ENCODE measurements around the gene COX4I1.
"Not testable (repeated sequence)": the region's sequence is repeated elsewhere in the genome, so short reads cannot be mapped to it uniquely, and the experiment has no call there.

The COX4I1 gene

DNA sequence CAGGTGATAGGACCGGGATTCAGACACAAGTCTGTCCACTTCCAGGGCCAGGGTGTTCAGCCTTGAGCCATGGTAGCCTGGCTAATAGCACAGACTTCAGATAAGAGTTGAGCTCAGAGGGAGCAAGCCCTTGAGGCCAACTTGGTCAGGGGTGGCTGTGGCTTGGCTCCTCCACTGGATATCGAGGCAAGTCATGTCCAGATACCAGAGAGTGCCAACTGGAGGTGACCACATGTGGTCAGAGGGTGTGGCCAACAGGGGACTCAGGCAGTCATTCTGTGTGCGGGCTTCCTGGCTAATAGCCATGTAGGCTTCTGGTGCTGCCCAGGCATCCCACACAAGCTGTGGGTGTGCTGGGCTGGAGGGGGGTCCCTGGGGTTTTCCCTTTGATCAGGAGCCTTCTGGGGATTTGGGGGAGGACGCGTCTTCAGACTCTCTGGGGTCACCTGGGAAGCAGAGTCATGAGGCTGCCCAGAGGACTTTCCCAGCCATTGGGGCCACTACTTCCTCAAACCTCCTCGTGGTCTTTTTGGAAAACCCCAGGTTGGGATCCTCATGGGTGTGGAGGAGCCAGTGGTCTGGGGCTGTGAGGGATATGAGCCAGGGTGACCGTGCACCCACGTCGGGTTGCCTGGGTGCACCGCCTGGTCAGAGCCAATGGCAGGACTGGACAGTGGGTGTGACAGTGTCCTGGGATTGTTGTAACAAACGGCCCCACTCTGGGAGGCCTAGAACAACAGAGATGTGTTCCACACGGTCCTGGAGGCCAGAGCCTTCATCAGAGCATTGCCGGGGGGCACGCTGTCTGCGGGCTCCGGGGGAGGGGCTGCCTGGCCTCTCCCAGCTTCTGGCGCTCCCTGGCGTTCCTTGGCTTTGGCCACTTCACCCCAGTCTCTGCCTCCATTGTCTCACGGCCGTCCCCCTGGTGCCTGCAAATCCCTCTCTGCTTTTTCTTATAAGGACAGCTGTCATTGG, 25.0 kb downstream of the COX4I1 start:
- no peak for DNase-seq (ENCODE audit: low spot score)

DNA sequence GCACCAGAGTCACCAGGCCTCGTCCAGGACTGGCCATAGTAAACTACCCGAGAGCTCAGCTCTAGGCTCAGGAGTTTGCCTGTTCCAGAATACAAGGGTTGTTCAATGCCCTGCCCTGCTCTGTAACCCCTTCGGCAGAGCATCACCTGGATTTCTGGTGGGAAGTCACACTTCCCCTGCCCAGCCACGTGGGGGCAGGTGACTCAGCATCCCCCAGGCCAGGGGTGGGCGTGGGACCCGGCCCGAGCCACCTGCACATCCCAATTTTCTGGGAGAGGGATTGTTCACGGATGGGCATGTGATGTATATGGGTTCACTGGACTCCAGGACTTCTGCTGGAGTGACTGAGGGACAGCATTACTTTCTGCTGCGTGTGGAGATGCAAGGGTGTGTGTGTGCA, 25.8 kb downstream of the COX4I1 start:
- DNase-seq (ENCODE audit: low spot score), result no peak

DNA sequence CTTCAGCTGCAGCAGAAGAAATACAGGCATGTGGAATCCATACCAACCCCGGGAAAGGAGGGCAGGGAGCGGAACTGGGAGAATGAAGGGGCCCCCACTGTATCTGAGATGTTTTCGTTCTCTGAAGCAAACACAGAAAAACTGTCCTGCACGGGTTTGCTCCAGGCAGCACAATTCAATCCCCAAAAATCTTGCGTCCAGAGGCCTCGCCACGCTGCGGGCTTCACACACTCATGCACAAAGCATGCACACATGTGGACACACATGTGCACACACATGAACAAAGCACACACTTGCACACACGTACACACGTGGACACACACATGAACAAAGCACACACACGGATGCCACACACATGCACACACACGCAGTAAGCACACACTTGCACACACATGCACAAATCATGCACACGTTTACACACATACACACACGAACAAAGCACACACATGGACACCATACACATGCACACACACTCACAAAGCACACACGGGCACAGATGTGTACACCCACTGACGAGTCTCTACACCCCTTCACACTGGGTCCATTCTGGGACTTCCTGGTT, 27.3 kb downstream of the COX4I1 start:
- DNase-seq (ENCODE audit: low spot score), result no peak

DNA sequence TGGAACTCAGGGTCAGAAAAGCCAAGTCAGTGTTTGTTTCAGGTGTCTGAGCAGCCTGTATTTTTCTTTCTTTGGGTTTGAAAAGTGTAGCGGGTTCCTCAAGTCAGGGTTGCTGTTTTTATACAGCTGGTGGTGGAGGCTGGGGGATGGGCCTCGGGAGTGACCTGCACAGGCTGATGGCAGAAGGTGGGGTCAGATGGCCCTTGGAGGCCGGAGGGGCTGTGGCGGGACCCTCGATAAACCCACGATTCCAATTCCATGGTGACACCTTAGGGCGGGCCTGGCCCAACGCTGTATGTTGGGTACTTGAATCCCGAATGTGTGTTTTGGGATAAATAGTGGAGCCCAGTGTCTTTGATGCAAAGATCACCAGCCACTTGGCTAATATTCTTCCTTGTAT, 28.7 kb downstream of the COX4I1 start:
- no peak for DNase-seq (ENCODE audit: low spot score)

DNA sequence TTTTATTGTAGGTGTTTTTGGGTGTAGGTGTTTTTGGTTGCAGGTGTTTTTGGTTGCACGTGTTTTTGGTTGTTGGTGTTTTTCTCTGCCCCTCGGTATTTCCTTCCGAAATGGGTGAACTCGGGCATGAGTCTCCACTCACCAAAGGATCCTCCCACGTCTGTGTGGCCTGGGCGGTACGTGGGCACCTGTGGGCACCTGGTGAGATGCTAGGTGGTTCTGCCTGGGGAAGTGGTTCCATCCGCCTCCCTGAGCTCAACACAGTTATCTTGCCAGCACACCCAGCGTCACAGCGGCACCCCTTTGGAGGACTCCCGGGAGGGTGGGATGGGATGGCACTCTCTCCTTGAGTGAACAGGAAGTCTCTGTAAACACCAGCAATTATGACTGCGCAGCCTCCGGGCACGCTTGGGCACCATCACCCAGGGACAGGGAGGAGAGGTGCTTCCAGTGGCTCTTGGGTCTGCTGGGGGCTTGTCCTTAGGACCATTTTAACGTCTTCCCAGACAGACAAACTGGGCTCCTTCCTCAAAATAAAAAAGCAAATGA, 29.8 kb downstream of the COX4I1 start:
- DNase-seq (ENCODE audit: low spot score), result no peak

DNA sequence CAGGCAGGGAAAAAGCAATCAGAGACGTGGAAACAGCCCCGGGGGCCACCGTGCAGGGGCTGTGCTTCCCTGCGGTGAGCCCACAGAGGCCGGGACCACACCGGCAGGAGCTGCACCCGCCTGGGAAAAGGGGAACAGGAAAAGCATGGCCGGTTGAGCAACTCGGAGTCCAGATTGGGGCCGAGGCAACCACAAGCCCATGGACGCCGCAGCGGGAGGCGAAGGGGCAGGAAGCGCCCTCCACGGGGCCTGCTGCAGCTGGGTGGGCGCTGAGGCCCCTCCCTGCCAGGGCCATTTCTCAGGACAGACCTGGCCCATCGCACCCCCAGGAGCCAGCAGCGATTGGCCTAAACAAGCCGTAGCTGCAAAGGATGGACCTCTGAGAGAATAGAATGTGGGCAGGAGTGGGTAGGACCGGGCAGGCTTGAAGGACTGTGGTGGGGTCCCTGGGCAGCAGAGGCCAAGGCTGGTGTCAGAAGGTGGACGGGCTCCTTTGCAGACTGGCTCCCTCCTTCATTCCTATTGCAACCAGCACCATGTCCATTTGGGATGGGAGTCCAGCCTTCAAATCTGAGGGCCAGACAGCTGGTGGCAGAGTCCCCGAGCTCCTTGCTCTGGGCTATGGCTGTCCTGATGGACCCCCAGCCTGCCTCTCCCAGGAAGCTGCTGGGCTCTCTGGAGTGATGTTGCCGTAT, 30.4 kb downstream of the COX4I1 start:
- DNase-seq (ENCODE audit: low spot score), result no peak

DNA sequence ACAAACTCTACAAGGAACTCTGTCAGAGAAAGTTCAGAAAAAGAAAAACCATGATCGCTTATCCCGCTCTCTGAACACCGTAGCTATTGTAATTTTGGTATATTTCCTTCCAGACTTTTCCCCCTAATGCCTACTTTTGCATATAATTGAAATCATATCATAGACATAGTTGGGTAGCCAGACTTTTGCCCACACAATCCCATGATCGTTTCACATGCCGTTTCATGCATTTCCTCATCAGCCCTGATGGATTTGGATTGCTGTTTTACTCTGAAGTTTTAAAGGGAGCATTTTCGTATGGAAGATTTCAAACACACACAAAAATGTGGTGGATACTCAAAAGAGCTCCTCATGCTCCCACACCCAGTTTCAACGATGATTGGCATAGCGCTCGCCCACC, 31.3 kb downstream of the COX4I1 start:
- no peak for DNase-seq (ENCODE audit: low spot score)

DNA sequence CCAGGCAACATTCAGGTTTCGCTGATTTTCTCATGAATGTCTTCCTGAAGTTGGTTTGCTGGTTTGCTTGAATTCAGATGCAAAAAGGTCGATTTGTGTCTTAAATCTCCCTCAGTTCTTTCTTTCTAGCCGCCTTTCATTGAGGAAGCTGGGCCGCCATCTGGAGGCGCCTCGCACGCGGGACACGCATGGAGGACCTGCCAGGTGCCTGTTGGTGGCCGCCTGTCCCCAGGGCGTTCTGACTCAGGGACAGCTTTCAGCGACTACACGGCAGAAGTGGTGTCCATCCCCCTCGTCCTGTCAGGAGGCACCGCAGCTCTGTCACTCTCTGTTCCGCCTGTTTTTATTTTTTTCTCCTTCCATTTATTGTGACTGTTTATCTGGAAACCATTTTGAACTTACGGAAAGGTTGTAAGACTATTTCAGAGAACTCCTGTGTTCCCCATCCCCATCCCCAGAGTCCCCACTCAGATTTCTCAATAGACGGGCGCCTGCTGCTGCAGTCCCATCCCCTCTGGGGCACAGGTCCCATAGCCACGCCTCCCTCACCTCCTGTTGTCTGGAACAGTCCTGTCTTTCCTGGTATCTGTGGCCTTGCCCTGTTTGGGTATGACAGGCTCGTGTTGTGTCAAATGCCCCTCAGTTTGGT, 33.2 kb downstream of the COX4I1 start:
- no peak for DNase-seq (ENCODE audit: low spot score)

DNA sequence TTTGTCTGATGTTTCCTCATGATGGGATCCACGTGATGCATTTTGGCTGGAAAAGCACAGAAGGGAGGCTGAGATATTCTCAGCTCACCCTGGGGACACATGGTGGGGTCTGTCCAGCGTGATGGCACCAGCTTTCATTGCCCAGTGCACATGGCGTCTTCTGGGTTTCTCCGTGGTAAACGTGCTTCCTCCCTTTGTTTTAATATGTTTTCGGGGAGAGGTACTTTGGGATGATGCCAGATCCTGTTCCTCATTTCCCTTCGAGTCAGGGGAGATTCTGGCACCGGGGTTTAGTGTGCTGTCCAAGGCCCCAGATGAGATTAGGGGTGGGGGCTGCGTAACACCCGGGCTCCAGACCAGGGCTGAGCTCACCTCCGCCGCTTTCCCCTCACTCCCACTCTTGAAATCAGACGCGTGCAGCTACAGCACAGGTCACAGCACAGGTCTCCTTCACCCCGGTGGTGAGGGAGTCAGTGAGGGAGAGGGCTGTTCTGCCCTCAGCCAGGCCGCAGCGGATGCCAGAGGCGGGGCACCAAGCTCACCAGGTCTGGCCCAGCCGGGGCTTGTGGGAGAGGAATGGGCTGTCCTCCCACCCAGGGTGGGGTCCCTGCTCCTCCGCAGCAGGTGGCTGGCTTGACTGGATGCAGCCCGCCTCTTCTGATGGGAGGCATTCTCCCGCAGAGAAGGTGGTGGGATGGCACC, 33.9 kb downstream of the COX4I1 start:
- no peak for DNase-seq (ENCODE audit: low spot score)

DNA sequence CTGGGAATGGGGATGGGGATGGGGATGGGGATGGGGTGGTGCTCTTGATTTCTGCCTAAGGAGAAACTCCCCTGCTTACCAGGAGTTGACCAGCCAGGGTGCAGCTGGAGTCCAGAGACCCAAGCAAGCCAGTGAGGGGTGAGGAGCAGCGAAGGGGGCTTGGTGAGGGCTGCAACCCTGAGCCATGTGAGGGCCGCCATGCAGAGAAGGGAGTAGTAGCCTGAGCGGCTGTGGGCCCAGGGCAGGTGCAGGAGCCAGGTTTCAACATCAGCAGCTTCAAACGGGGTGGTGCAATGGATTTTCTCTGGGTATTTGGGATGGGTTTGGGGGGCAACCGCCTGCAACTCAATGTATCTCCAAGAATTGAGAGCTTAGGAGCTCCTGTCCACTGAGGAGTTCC, 35.2 kb downstream of the COX4I1 start:
- no peak for DNase-seq (ENCODE audit: low spot score)

DNA sequence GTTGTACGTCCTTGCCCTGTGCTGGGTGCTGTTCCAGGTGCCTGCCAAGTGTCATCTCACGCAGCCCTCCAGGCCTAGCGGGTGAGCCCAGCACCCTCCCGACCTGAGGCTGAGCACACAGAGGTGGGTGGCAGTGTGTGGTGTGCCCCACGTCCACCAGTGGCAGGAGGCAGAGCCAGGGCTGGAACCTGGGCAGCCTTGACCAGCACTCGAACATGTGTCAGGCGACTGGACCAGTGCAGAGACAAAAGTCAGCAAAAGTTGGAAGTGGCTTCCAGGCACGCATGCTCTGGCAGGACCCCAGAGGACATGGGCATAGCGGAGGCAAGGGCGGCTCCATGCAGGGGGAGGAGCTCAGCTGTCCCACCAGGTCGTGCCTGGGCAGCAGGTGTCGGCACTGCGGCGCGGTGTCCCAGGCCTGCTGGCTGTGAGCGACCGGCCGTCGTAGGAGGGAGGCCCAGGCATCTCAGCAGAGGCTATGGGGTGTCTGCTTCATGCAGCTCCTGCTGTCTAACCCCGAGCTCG, 35.8 kb downstream of the COX4I1 start:
- DNase-seq (ENCODE audit: low spot score), result no peak

DNA sequence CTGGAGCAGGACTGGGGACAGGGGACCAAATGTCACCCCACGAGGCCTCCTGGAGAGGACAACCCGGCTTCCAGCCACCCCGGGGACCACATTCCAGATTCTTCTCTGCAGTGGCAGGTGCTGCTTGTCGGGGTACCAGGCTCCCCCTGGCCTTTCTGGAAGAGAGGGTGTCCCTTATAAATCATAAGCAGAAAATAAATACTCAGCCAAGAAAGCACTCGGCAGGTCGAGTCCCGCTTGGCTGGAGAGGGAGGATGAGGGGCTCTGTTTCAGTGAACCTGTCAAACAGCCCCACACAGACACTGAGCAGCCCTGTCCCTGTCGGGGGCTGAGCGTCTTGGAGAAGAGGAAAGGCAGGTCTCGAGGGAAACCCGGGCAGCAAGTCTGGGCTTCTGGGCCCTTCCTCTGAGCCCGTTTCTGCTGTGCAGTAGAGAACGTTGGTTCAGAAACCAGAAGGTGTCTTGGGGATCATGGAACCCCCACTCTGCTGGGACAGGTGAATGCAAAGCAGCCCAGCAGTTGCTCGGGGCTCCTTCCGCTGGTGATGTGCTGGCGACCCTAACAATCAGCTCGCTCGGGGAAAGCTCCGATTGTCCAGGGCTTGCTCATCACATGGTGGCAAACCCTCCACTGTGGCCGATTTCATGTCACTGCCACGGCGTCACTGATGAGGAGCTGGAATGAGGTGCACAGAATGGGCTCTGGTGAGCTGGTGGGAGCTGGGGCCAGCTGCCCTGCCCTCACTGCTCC, 36.6 kb downstream of the COX4I1 start:
- DNase-seq (ENCODE audit: low spot score), result no peak

DNA sequence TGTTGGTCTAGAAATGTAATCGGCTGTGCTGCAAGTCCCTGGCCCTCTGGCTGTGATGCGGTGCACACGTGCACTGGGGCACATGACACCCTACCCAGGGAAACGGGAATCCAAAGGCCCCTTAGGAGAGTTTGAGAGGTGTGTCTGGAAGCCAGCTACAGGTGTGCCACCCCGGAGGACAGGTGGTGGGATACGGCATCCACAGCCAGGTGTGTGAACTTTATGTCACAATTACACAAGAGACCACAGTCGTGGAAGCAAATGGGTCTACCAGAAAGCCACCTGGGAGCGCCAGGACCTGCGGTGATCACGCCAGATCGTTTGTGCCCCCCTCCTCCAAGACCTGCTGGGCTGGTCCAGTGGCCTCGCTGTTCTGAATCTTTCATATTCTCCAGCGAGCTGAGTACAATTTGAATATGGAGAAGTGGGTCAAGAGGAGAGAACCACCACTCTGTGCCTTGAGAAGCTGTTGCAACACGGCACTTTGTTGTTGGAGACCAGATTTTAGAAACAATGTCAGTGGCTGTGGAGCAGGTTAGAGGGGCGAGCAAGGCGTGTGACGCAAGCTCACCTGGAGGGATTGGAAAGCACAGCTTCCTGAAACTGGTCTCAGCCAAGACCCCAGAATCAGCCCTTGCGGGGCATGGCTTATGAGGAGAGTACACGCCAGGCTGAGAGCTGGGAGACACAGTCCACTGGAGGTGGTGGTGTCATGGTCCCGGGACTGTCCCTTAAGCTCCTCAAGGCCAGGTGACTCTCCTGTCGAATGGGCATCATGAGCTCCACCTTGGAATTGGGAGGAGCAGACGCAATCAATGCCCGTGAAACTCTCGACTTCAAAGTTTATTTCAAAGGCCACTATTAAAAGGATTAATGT, 37.4 kb downstream of the COX4I1 start:
- DNase-seq (ENCODE audit: low spot score), result no peak

DNA sequence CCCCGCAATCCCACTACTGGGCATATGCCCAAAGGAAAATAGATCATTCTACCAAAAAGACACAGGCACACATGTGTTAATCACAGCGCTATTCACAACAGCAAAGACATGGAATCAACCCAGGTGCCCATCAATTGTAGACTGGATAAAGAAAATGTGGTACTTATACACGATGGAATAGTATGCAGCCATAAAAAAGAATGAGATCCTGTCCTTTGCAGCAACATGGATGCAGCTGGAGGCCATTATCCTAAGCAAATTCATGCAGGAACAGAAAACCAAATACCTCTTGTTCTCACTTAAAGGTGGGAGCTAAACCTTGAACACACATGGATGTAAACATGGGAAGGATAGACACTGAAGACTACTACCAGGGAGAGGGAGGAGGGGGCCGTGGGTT, 38.2 kb downstream of the COX4I1 start:
- DNase-seq (ENCODE audit: low spot score), result not testable (repeated sequence)

DNA sequence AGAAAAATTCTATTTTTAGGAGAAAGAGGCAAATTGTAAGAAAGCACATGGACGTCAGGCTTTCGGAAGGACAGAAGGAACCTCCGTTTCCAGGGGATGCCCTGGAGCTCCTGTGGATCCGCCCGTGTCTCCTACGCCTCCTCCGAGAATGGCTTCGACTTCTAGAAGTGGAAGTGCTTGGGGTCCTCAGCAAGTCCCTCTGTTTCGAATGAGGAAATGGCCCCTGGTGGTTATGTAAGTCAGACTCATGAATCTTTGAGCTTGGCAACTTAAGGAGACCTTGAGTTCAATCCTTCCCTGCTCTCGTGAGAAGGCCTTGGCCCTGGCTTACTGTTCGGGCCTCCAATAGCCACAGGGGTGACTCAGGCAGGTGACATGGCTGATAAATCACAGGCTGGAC, 38.9 kb downstream of the COX4I1 start:
- no peak for DNase-seq (ENCODE audit: low spot score)

DNA sequence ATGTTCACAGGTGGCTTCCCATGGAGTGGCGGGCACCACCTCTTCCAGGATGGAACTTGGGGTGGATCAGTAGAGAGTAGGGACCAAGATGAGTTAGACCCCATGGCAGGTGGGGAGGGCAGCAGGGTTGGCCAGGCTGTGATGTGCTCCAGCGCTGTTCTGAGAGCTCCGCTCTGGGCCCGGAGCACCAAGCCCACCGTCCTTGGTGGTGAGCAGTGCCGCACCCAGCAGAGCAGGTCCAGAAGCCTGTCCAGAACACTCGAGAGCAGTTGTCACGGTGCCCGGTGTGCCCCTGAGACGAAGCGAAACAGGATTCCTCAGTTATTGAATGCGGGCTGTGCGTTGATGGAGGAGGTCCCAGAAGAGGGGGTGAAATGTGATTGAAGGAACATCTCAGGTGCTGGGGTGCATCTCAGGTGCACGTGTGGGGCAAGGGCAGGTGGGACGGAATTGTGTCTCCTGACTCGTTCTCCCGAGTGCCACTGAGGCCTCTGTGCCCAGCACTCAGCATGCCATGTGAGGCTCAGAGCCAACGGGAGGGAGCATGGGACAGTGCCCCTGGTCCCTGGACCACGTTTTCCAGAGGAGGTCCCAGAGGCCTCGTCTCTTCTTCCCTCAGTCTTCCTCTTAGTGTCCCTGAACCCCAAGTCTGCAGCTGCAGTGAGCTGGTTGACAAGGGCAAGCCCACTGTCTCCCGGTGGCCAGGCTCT, 39.5 kb downstream of the COX4I1 start:
- DNase-seq (ENCODE audit: low spot score), result no peak

DNA sequence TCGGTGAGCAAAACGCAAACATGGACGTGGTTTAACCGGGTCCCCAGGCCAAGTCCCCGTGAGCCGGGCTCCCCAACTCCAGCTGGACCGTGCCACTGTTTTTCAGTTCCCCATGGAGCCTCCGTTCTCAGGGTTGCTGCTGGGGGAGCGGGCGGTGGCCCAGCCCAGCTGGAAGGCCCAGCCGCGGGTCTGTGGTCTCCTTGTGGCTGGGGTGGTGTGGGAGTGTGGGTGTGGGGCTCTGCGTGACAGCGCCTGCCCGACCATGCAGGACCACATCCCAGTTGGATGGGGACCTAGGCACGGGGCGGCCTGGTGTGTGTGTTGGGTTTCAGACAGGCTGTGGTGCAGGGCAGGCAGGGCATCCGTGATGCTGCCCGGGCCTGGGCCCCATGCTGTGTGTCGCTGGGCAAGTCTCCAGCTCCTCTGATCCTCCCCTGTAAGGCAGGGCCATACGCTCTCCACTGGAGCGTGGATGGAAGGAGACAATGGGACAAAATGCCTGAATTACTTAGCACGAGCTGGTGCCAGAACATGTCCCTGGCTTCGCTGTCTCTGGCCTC, 40.3 kb downstream of the COX4I1 start:
- no peak for DNase-seq (ENCODE audit: low spot score)

DNA sequence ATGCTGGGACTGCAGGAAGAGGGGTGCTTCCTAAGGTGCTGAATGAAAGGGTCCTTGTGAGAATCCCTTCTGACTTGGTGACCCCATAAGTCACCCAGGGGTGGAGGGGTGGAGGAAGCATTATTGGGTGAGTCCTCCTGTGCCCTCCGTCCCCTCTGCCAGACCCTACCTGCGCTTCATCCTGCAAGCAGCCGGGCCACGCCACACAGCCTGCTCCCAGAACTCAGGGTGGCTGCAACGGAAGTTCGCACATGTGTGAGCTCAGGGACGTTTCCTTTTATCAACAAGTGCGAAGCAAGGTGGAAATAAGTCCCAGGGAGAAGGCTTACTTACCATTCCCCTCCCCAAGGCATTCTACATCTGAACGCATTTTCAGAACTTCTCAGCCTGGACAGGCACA, 40.9 kb downstream of the COX4I1 start:
- DNase-seq (ENCODE audit: low spot score), result no peak

DNA sequence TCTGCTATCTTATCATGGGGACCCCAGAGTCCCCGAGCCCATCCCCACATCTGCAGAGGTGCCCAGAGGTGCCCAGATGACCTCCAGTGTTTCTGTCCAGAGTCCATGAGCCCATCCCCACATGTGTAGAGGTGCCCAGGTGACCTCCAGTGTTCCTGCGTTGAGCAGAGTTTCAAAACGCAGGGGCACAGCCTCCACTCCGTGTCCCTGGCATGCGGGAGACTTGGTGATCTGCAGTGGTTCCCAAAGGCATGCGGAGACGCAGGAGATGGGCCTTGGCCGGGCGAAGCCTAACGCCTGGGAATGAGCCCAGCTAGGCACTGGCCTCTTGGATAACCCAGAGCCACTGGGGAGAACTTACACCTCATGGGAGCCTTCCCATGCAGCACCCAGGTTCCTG, 41.3 kb downstream of the COX4I1 start:
- no peak for DNase-seq (ENCODE audit: low spot score)
